ENCODE measurements around the gene MARCHF10. TPM values are rescaled to one million over a fixed set of nuclear protein-coding genes. Genes with fewer than 3 reads are reported as not detected.

MARCHF10 gene
- total RNA-seq, 3 donors from 2014 or later = under 0.01 to 0.16 TPM; not detected in 1

DNA sequence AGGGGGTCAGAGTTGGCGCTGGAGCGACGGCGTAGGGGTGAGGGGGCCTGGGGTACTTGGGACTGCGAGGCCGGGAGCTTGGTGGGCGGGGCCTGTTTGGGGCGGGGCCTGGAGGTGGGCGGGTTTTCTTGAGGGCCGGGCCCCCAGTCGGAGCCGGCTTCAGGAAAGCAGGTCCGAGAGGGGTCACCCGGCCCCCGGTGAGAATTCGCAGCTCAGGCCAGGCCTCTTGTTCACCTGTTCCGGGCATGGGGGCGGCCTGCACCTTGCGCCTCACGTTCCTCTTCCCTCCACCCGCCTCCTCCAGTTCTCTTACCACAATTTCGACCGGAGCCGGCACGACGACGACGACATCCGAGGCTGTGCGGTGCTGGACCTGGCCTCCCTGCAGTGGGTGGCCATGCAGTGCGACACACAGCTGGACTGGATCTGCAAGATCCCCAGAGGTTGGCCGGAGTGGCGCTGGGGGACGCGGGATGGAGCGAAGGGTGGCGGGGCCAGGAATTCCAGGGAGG lies 128.2 kb downstream of the MARCHF10 start:
- DNase-seq (ENCODE audit: low spot score in 2 of 2) = no peak
- TF ChIP-seq POLR2AphosphoS5 (IDR thresholded peaks at IDR 0.05) = no peak
- TF ChIP-seq POLR2A (IDR thresholded peaks at IDR 0.05) = no peak
- TF ChIP-seq, protein P1, sequence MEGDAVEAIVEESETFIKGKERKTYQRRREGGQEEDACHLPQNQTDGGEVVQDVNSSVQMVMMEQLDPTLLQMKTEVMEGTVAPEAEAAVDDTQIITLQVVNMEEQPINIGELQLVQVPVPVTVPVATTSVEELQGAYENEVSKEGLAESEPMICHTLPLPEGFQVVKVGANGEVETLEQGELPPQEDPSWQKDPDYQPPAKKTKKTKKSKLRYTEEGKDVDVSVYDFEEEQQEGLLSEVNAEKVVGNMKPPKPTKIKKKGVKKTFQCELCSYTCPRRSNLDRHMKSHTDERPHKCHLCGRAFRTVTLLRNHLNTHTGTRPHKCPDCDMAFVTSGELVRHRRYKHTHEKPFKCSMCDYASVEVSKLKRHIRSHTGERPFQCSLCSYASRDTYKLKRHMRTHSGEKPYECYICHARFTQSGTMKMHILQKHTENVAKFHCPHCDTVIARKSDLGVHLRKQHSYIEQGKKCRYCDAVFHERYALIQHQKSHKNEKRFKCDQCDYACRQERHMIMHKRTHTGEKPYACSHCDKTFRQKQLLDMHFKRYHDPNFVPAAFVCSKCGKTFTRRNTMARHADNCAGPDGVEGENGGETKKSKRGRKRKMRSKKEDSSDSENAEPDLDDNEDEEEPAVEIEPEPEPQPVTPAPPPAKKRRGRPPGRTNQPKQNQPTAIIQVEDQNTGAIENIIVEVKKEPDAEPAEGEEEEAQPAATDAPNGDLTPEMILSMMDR (IDR thresholded peaks at IDR 0.05) = no peak
- H3K27ac ChIP-seq = peak overlapping the region; percentile 35 to 80
- H3K36me3 ChIP-seq = no peaks in the 10 kb centered on the region
- no peaks in the 10 kb centered on the region for H3K9me3 ChIP-seq
- peaks cover 0 to 3% of the 10 kb centered on the region in 2 donors for H3K4me1 ChIP-seq
- no peaks in the 10 kb centered on the region for H3K27me3 ChIP-seq
- intact Hi-C loops (cut with DNase I; ENCODE audit: low total_unique reads) = loop anchor here (1.0 kb wide), 1 partner anchor 12 kb away; no protein-coding TSS in a partner anchor
- peak overlapping the region in 1 of 3 donors; percentile 55 for H3K4me3 ChIP-seq

DNA sequence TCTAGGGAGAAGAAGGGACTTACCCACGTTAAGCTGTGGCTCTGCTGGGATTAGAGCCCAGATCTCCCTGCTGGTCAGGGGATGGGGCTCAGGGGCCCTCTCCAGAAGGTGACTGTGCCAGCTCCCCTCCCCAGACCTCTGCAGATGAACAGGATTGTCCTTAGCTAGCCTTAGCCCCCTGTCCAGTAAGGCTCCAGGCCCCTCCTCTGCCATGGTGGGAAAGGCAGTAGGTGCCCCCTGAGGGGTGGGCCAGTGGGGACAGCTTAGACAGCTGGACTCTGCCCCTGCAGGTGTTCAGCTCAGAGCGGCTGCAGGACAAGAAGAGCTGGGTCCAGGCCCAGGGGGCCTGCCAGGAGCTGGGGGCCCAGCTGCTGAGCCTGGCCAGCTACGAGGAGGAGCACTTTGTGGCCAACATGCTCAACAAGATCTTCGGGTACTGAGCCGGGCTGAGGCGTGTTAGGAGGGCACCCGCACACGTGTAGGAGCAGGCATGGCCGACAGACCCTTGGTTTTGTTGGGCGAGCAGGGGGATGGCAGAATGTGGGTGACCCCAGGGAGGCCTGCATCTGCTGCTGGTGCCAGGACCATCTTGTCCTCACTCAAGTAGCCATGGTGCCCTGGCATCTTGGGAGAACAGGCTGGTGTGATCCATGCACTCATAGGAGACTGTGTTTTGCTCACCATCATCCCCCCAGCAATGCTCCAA lies 129.7 kb downstream of the MARCHF10 start:
- TF ChIP-seq POLR2AphosphoS5 (IDR thresholded peaks at IDR 0.05) = no peak
- TF ChIP-seq, protein P1 (IDR thresholded peaks at IDR 0.05) = no peak
- no peak for TF ChIP-seq POLR2A (IDR thresholded peaks at IDR 0.05)
- Histone ChIP-seq H3K27me3 (no peaks in the 10 kb centered on the region), H3K9me3 (no peaks in the 10 kb centered on the region), H3K36me3 (no peaks in the 10 kb centered on the region), H3K27ac (no peak overlapping the region), H3K4me1 (peaks cover 0 to 3% of the 10 kb centered on the region in 2 donors), H3K4me3 (no peak overlapping the region)
- DNase-seq (ENCODE audit: low spot score in 2 of 2) = no peak
- intact Hi-C loops (cut with DNase I; ENCODE audit: low total_unique reads) = no loop called here

DNA sequence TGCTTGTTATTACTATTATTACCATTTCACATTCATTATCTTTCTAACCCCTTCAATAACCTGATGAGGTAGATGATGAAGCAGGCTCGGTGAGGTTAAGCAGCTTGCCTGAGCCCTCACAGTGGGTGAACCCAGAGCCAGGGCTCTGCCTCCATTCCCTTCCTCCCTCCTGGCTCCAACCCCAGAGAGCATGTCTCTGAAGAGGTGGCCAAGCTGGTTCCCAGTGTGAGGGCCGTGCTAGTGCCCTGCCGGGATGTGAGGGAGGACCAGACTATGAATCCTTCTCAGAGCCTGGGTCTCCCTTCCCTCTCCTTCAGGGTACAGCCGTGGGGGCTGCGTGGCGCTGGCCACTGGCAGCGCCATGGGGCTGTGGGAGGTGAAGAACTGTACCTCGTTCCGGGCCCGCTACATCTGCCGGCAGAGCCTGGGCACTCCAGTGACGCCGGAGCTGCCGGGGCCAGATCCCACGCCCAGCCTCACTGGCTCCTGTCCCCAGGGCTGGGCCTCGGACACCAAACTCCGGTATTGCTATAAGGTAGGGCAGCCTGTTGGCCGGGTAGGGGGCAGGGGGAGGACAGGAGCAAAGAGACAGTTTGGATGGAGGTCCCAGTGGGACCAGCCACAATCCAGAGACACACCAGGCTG lies 131.0 kb downstream of the MARCHF10 start:
- Histone ChIP-seq H3K27me3 (no peaks in the 10 kb centered on the region), H3K4me1 (peaks cover 0 to 3% of the 10 kb centered on the region in 2 donors), H3K27ac (no peak overlapping the region), H3K36me3 (no peaks in the 10 kb centered on the region), H3K9me3 (no peaks in the 10 kb centered on the region), H3K4me3 (no peak overlapping the region)
- TF ChIP-seq, protein P1 (IDR thresholded peaks at IDR 0.05) = no peak
- no peak for TF ChIP-seq POLR2A (IDR thresholded peaks at IDR 0.05)
- TF ChIP-seq POLR2AphosphoS5 (IDR thresholded peaks at IDR 0.05) = no peak
- intact Hi-C loops (cut with DNase I; ENCODE audit: low total_unique reads) = no loop called here
- no peak for DNase-seq (ENCODE audit: low spot score in 2 of 2)

DNA sequence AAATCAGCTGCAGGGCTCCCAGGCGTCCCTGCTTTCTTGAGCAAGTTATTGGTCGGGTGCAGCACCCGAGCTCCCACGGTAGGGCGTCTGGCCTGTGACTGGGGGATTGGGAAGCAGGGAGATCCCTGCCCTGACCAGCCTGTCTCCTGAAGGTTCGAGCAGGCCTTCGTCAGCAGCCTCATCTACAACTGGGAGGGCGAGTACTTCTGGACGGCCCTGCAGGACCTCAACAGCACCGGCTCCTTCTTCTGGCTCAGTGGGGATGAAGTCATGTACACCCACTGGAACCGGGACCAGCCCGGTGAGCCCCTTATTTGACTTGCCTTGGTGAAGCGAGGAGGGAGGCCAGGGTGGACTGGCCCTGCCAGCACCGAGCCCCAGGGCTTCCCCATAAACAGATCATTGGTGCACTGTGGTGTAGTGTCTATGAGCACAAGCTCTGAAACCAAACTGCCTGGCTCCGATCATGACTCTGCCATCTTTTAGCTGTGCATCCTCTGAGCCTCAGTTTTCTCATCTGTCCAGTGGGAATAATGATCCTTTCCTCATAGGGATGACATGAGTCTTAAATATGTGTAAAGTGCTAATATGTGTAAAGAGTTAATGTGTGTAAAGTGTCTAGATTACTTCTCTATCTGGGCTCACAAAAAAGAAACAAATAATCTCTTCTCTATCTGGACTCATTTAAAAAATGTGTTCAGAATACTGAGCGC lies 131.7 kb downstream of the MARCHF10 start:
- H3K36me3 ChIP-seq = no peaks in the 10 kb centered on the region
- intact Hi-C loops (cut with DNase I; ENCODE audit: low total_unique reads) = no loop called here
- H3K9me3 ChIP-seq = no peaks in the 10 kb centered on the region
- no peak overlapping the region for H3K27ac ChIP-seq
- no peaks in the 10 kb centered on the region for H3K27me3 ChIP-seq
- no peak overlapping the region for H3K4me3 ChIP-seq
- TF ChIP-seq POLR2AphosphoS5 (IDR thresholded peaks at IDR 0.05) (no peak), POLR2A (IDR thresholded peaks at IDR 0.05) (no peak)
- TF ChIP-seq, protein P1 (IDR thresholded peaks at IDR 0.05) = no peak
- DNase-seq (ENCODE audit: low spot score in 2 of 2) = no peak
- peaks cover 0 to 3% of the 10 kb centered on the region in 2 donors for H3K4me1 ChIP-seq

All from breast epithelium (tissue), 4 donors.